Stimulated activated CD4-positive, alpha-beta T cell treated with anti-CD3 and anti-CD28 coated beads, TNF-alpha, amount 100 ng/mL, for 1 hour (primary cell): ENCODE measurements around the gene ADAM8.
"Not testable (repeated sequence)": the region's sequence is repeated elsewhere in the genome, so short reads cannot be mapped to it uniquely, and the experiment has no call there.

Experiments
- DNase-seq, 3 donors: peaks; one replicate each; pipeline ENCODE4 v3.0.0-alpha.2; 2020; ENCODE audit warnings: low read depth in 3 of 3, low spot score in 1 of 3

ADAM8 gene

DNA sequence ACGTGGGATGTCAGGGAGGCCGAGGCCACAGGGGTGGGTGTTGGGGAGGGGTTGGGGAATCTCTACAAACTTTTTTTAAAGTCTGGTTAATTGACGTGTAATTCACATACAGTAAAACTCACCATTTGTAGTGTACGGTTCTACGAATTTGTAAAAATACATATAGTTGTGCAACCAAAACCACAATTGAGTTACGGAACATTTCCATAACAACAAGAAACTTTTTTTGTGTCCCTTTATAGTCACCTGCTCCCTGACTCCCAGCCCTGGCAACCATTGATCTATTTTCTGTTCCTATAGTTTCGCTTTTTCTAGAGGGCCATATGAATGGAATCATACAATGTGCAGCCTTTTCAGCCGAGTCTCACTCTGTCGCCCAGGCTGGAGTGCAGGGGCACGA lies 41.9 kb downstream of the ADAM8 start:
- DNase-seq: not testable (repeated sequence)

DNA sequence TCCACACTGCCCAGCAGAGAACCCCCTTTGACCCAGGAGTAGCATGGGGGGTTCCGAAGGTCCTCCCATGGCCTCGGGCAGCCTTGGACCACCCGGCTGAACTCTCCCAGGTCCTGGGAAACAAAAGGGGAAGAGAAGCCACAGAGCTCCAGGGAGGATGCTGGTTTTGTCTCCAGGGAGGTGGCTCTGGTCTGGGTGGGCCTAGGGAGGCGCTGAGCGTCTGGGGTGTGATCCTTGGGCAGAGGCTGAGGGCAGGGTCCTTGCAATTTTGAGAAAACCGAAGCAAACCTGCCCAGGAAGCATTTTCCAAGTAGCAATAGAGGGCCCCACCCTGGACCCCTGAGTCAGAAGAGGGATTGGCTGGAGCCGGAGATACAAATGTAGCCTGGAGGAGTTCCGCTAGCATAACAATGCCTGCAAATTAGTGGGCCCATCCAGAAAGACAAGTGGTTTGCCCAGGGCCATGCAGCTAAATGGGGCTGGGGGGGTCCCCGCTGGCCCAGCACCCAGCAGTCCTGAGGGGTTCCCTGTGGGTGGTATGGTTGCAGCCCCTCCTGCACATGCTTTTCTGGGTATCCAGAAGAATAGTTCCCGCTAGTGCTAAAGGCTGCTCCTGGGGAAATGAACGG lies 44.6 kb downstream of the ADAM8 start:
- no peak for DNase-seq

DNA sequence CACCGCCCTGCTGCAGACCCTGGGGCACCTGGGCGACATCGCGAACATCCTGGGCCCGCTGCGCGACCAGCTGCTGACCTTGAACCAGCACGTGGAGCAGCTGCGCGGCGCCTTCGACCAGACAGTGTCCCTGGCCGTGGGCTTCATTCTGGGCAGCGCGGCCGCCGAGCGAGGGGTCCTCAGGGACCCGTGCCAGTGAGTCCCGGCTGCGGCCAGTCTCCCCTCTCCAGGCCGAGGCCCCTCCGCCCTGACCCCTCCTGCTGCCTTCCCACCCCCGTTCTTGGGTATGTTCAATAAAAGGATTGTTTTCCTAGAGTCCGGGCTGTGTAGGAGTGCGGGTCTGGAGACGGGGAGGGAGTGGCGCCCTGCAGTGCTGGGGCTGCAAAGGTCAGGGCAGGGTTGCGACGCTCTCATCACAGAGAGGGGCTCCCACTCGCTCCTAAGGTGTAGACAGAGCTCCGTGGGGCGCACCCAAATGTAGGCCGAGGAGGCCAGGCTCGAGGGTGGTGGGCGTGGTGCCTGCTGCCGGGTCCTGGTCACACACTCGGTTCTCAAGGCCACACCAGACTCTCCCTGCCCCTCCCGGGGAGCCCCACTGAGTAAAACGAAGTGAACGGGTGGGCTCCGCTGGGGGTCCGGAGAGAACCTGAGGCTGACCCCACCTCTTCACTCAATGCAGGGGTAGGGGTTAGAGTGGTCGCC lies 45.3 kb downstream of the ADAM8 start:
- DNase-seq: no peak

DNA sequence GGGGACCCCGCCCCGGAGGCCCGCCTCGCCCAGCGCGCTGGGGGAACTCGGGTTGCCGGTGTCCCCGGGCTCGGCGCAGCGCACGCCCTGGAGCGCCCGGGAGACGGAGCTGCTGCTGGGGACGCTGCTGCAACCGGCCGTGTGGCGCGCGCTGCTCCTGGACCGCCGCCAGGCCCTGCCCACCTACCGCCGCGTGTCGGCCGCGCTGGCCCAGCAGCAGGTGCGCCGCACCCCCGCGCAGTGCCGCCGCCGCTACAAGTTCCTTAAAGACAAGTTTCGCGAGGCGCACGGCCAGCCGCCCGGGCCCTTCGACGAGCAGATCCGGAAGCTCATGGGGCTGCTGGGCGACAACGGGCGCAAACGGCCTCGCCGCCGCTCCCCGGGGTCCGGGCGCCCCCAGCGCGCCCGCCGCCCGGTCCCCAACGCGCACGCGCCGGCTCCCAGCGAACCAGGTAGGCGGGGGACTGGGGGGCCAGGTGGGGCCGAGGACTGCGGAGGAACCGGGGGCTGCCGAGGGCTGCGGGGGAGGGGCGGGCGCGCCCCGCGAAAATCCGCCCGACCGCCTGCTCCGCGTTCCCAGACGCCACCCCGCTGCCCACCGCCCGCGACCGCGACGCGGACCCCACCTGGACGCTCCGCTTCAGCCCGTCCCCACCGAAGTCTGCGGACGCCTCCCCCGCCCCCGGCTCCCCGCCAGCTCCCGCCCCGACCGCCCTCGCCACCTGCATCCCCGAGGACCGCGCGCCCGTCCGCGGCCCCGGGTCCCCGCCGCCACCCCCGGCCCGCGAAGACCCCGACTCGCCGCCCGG lies 46.1 kb downstream of the ADAM8 start:
- no peak for DNase-seq

DNA sequence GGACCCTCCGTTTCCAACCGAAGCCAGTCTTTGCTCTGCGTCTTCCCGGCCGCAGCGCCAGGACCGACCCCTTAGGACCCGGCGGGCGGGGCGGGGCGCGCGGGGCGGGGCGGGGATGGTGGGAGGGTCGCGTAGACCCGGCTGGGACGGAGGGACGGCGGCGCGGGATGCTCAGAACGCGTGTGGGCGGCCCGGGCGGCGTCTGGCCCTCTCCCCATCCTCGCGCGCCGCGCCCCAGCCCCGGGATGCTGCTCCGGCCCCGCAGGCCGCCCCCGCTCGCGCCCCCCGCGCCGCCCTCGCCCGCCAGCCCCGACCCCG lies 46.7 kb downstream of the ADAM8 start, which contains the start of gene UTF1:
Gene UTF1 (plus strand): TSS at position 174 of the 318 bp plus-strand sequence. CDS start 72 bp downstream, at position 246.
- no peak for DNase-seq

DNA sequence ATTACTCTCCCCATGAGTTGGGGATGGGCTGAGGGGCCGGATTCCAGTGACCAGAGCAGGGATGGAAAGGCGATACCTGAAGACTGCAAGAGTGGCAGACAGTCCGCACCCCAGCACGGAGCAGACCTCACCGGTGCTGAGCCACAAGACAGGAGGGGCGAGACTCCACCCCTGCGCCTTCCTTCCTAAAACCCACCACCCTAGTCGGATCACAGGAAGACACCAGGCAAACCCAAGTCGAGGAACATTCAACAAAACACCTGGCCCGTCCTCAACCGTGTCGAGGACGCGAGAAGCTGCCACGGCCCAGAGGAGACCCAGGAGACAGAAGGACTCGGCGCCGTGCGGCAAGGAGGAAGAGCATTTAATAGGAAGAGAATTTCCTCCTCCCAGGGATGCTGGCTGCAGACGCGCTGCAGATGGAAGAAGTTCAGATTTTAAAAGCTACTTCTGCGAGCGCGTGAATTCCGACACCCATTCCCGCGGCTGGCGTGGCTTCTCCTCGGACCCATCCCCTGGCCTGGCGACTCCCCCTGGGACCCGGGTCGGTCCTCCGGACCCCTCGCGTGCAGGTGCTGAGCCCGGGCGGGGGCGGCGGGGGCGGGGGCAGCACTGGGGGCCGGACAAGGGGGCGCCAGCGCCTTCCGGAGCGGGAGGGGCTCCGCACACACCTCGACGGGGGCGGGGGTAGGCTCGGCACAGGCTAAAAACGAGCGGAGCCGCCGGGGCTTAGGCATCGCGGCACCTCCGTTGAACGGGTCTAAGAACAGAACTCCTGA lies 47.2 kb downstream of the ADAM8 start:
- DNase-seq: no peak

DNA sequence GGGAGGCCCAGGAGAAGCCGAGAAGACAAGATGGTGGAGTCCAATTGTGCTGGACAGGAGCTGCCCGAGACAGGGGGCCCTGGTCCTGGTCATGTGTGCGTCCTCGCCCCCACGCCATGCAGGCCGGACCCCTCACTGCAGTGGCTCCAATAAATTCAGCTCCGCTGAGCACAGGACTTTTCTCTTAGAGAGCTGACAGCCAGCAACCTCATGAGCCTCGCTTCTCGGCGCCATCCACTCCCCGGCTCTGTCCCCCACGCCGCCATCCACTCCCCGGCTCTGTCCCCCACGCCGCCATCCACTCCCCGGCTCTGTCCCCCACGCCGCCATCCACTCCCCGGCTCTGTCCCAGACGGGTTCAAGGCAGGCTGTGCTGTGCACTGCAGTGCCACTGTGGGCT lies 49.4 kb downstream of the ADAM8 start:
- DNase-seq: no peak

DNA sequence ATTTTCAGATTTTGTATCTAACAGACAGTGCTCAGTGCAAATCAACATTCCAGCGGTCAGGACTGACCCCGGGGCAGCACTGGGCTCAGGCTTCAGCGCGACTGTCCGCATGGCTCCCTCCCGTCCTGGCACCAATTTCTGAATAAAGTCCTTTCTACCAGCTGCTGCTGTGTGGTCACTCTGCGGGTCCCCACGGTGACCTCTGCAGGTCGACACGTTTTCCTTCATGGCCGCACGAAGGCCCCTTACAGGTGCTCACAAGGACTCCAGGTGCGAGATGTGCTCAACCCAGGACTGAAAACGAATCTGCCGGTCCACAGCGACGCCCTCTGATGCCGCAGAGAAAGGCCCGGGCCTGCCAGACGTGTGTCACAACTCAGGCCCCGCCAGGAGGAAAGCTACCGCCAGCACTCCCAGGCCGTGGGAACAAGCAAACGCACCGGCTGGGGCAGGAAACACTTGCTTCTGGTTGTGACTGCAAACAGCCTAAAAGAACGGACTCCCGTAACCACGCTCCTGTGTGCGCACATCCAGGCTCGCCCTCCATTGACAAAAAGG lies 50.3 kb downstream of the ADAM8 start:
- no peak for DNase-seq

DNA sequence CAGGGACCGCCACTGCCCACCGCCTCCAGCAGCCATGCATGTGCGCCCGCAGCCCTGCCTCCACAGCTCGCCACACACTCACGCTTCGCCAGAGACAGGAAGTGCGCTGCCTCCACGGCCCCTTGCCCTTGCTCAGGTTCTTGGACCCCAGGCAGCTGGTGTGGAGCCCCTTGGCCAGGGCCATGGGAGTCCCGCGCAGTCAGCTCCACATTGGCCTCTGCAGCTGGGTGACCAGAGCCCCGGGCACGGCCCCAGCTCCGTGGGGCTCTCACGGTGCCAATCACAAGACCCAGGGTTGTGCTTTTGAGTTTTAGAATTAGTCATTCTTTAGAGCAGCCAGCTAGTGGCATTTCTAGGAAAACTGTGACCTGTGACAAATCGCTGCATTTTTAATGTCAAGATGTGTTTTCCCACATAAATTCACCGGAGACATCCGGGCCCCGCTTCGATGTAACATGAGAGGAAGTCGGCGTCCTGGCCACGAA lies 50.9 kb downstream of the ADAM8 start:
- DNase-seq: no peak

DNA sequence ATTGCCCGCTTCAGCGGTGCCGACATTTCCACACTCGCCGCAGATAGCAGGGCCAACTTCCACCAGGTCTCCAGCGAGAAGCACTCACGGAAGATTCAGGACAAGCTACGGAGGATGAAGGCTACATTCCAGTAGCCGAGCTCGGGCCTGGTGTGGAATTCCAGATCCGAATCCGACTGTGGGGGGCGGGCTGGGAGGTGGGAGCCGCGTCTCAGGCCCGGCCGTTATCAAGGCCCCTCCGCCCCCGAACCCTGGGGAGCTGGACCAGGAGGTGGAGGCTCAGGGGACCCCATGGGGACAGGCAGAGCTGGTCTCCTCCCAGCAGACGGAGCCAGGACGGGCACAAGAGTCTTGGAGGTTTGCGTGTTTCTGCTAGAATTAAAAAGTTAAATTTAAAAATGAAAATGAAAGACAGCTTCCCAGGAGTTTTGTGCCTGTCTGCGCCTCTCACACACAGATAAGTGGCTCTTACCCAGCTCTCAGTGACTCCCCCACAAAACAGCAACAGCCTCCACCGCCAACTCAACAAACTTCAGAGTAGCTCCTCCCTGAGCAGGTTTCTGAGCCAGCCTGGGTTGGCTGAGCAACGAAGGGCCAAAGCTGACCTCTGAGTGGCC lies 51.8 kb downstream of the ADAM8 start:
- DNase-seq: no peak

DNA sequence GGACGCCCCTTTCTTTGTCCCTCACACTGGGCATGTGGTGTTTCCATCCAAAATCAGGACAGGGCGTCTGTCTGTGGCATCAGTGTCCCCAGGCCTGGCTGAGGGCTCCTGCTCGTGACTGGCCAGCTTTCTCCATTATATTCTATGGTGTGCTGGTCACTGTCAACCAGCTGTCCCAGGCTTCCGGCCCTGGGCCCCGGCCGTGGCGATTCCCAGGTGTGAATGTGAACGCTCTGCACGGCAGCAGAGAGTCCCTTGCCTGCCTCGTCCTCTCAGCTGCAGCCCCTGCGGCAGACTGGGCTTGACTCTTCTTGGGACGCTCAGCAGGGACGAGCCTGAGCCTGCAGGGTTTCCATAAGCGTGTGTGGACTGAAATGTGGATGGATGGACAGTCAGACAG lies 52.6 kb downstream of the ADAM8 start:
- no peak for DNase-seq

DNA sequence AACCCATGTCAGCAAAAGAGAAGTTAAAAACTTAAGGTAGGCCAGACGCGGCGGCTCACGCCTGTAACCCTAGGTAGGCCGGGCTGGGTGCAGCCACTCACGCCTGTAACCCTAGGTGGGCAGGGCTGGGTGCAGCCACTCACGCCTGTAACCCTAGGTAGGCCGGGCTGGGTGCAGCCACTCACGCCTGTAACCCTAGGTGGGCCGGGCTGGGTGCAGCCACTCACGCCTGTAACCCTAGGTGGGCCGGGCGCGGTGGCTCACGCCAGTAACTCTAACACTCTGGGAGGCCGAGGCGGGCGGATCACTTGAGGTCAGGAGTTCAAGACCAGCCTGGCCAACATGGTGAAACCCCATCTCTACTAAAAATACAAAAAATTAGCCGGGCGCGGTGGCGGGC lies 54.9 kb downstream of the ADAM8 start:
- not testable (repeated sequence) for DNase-seq

DNA sequence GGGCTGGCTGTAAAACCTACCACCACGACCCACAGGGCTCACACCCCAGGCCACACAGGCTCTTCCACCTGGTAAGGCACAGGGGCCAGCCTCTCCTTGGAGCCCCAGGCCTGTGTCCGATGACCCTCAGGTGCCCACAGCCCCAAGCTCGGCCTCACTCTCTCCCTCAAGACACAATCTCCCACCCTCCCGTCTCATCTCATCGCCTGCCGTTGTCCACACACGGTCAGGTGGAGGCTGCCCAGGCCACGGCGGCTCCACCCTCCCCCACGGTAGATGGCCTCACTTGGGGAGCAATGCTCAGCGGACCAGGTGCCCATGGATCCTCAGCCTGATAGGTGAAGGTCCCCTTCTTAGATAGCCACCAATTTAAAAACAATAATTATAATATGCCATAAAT lies 55.3 kb downstream of the ADAM8 start:
- DNase-seq: no peak

DNA sequence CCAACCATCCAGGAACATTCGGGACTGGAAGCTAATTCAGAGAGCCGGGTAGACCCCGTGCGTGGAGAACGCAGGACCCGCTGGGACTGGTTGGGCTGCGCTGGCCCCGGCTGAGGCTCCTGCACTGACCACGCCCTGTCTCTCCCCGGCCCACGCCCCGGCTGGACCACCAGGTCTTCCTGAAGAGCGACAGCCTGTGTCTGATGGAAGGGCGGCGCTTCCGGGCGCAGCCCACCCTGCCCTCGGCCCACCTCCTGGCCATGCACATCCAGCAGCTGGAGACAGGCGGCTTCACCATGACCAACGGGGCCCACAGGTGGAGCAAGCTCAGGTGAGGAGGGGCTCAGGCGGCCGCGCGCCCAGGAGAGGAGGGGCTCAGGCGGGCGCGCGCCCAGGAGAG lies 56.9 kb downstream of the ADAM8 start:
- DNase-seq: no peak

DNA sequence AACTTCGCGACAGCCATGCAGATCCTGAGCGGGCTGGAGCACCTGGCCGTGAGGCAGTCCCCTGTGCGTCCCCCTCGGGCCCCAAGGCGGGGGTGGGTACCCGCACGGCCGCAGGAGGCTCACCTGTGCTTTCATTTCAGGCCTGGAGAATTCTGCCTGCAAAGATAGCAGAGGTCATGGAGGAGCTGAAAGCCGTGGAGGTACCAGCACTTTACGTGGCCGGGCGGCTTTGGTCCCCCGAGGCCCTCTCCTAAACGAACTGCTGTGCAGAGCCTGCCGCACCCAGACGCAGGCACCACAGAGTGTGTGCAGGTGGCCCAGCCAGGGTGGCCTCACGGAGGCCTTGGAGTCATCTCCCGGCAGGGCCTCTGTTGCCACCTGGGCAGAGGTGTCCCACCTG lies 57.8 kb downstream of the ADAM8 start:
- DNase-seq: no peak

DNA sequence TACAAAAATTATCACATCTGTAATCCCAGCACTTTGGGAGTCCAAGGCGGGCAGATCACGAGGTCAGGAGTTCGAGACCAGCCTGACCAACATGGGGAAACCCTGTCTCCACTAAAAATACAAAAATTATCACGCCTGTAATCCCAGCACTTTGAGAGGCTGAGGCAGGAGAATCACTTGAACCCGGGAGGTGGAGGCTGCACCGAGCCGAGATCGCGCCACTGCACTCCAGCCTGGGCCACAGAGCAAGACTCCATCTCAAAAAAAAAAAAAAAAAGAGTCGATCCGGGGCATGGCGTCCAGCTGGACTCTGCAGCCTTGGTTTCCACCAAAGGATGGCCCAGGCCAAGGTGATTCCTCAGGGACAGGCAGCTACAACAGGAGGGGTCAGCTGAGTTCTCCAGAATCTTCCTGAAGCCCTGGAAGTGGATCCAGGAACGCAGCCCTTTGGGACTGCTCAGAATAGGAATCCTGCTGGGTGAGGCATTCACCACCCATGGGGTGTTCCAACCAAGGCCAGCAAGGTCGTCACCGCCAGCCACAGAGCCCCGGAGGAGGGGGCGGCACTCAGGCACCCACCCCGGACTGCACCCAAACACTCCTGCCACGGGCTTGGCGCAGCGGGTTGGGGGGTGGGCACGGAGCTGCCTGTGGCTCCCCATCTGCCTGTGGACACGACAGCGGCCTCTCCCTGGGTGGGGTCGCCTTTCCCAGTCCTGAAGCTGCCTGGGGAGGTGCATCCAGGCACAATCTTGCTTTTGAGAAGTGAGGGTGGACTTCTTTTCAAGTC lies 58.7 kb downstream of the ADAM8 start:
- DNase-seq: no peak

DNA sequence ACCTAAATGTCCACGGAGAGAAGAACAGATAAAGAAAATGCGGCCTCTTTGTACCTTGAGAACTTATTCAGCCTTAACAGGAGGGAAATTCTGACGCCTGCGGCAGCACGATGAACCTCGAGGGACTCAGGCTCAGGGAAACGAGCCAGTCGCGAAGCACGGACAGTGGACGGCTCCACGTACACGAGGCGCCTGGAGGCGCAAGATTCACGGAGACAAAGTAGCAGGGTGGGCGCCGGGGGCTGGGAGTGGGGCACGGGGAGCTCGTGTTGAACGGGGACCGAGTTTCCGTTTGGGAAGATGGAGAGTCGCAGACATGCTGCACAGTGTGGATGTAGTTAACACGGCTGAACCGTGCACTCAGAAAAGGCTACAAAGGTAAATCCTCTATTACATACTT lies 59.9 kb downstream of the ADAM8 start:
- DNase-seq: no peak

DNA sequence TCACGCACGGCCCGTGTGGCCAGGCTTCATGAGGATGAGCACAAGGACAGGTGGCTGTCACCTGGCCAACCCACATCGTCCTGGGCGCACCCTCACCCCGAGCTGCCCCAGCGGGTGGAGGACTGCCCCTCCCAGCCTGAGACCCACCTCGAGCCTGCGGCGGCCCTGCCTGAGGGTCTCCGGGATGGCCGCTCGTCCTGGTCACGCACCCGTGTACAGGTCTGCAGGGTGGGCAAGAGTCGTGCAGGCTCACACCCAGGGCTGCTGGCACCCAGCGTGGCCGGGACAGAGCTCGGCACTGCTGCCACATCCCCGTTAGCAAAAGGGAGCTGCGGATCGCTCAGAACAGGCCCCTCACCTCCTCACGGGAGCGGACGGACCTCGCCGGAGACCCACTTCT lies 61.1 kb downstream of the ADAM8 start:
- DNase-seq: no peak

DNA sequence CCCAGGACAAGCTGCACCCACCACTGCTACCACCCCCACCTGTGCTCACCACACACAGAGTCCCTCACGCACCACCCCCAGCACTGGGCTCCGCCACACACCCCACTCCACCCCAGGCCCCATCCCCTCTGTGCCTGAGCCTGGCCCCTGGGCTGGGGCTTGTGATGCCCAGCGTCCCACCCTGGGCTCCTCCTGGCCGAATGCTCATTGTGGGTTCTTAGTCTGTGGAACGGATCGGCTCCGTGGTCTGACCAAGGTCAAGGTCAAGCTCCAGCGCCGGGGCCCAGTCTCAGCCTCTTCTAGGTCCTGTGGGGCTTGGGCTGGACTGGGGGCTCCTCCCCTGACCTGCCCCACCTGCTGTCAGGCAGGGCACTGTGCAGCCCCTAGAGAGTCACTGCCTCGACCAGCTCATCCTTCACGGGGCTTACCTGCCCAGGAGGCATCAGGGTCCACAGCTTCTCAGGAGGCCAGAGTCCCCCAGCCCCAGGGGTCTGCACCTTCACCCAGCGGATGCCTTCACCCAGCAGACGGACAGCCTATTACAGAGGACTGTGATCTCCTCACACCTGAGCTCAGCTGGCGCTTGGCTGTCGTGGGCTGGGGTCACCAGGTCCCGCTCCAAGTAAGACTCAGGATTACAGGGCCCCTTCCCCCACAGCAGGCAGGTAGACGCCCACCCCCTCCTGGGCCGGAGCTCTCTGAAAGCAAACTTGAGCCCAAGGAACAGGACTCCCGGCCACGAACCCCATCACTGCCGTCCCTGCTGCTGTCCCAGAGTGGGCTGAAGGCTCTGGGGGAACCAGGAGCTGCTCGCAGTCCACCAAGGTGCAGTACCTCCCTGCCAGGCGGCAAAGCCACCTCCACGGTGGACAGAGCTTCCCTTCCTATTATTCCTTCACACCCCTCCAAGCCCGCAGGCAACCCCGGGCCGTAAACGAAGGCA lies 61.9 kb downstream of the ADAM8 start:
- DNase-seq: no peak
